Astrocyte (in vitro differentiated cells and primary cell): ENCODE data around the gene PLEKHB2. TPM values are rescaled to one million over a fixed set of nuclear protein-coding genes. Genes with fewer than 3 reads are reported as not detected.

Source experiments
- DNase-seq: peaks from one replicate; pipeline ENCODE4 v3.0.0-alpha.2; 2010; ENCODE audit warnings: low read depth
- FAIRE-seq: peaks from 2 replicates; lab custom pipeline; 2011; peaks lifted over from hg19 to GRCh38; lab: Jason Lieb, UNC
- H2AFZ ChIP-seq: 2 replicates; pipeline ENCODE4 v1.6.0; 2012; ENCODE audit warnings: low read depth, low read length, inconsistent platforms
- H3K27ac ChIP-seq: 2 replicates; pipeline ENCODE4 v1.5.1; 2011; ENCODE audit warnings: low read depth, low read length, inconsistent platforms
- H3K27me3 ChIP-seq: 2 replicates; pipeline ENCODE4 v1.6.0; 2011; ENCODE audit warnings: low read length, inconsistent platforms; ENCODE audit not compliant: insufficient read depth
- H3K36me3 ChIP-seq: 2 replicates; pipeline ENCODE4 v1.5.1; 2011; ENCODE audit warnings: low read length, inconsistent platforms; ENCODE audit not compliant: insufficient read depth
- H3K4me1 ChIP-seq: 2 replicates; pipeline ENCODE4 v1.5.1; 2011; ENCODE audit warnings: low read length, inconsistent platforms; ENCODE audit not compliant: insufficient read depth
- H3K4me2 ChIP-seq: 2 replicates; pipeline ENCODE4 v1.6.0; 2012; ENCODE audit warnings: low read length, inconsistent platforms
- H3K4me3 ChIP-seq: 2 replicates; pipeline ENCODE4 v1.5.1; 2011; ENCODE audit warnings: low read depth, mild to moderate bottlenecking, low read length, inconsistent platforms; ENCODE audit not compliant: insufficient read depth
- H3K79me2 ChIP-seq: 2 replicates; pipeline ENCODE4 v1.6.0; 2012; ENCODE audit warnings: mild to moderate bottlenecking, low read length, inconsistent platforms; ENCODE audit not compliant: insufficient read depth
- H3K9ac ChIP-seq: 2 replicates; pipeline ENCODE4 v1.6.0; 2012; ENCODE audit warnings: mild to moderate bottlenecking, low read length, inconsistent platforms
- H3K9me3 ChIP-seq: 2 replicates; pipeline ENCODE4 v1.5.1; 2012; ENCODE audit warnings: low read depth, mild to moderate bottlenecking, low read length, inconsistent platforms; ENCODE audit not compliant: insufficient read depth
- H4K20me1 ChIP-seq: 2 replicates; pipeline ENCODE4 v1.6.0; 2012; ENCODE audit warnings: low read length, inconsistent platforms; ENCODE audit not compliant: insufficient read depth
- H3K27ac Mint-ChIP-seq: one replicate; pipeline ENCODE4 v1.8.0; 2021; ENCODE audit warnings: mild to moderate bottlenecking, mixed read lengths; ENCODE audit not compliant: unreplicated experiment
- H3K27me3 Mint-ChIP-seq: one replicate; pipeline ENCODE4 v1.8.0; 2021; ENCODE audit warnings: low read depth, mixed read lengths; ENCODE audit not compliant: unreplicated experiment
- H3K36me3 Mint-ChIP-seq: one replicate; pipeline ENCODE4 v1.8.0; 2021; ENCODE audit warnings: low read depth, mixed read lengths; ENCODE audit not compliant: unreplicated experiment
- H3K4me1 Mint-ChIP-seq: one replicate; pipeline ENCODE4 v1.8.0; 2021; ENCODE audit warnings: low read depth, mixed read lengths; ENCODE audit not compliant: unreplicated experiment
- H3K4me3 Mint-ChIP-seq: one replicate; pipeline ENCODE4 v1.8.0; 2021; ENCODE audit warnings: mild to moderate bottlenecking, moderate library complexity, mixed read lengths; ENCODE audit not compliant: unreplicated experiment
- H3K9me3 Mint-ChIP-seq: one replicate; pipeline ENCODE4 v1.8.0; 2021; ENCODE audit warnings: mild to moderate bottlenecking, mixed read lengths; ENCODE audit not compliant: unreplicated experiment
- EZH2 ChIP-seq: IDR thresholded peaks from 2 replicates; pipeline ENCODE4 v1.6.1; 2012; ENCODE audit warnings: mild to moderate bottlenecking, low read length, inconsistent platforms; ENCODE audit not compliant: insufficient read depth
- total RNA-seq: library from RNA; stranded (reverse); gene quantifications from 2 replicates; pipeline ENCODE4 v1.2.1, GENCODE V29; 2021
- TF ChIP-seq, protein P1 (sequence below): IDR thresholded peaks from 2 replicates; pipeline ENCODE4 v1.5.1; 2011; ENCODE audit warnings: low read depth, mild to moderate bottlenecking, inconsistent platforms, low read length, moderate library complexity; ENCODE audit not compliant: insufficient read depth

PLEKHB2 gene
- total RNA-seq, 1 donor from 2014 or later: 100 TPM

GRCh38 chr2:131093006-131093695 lies 12.0 kb upstream of the PLEKHB2 start, which contains the start of gene FAM168B:
Gene FAM168B (minus strand): TSS chr2:131093460. CDS start chr2:131082646, 10,814 bp downstream.
- peak; percentile 81 for DNase-seq
- Histone ChIP-seq H3K27ac (peak within 1 kb of the TSS; percentile 95), H3K79me2 (peaks cover 51% of the 10 kb centered on the region), H3K36me3 (no peaks in the 10 kb centered on the region), H3K9me3 (no peaks in the 10 kb centered on the region), H3K27me3 (no peaks in the 10 kb centered on the region), H2AFZ (peak within 1 kb of the TSS; percentile 85), H3K4me2 (peak within 1 kb of the TSS; percentile 91), H4K20me1 (peaks cover 35% of the 10 kb centered on the region), H3K4me1 (peaks cover 7% of the 10 kb centered on the region), H3K4me3 (peak within 1 kb of the TSS; percentile 95), H3K9ac (peak within 1 kb of the TSS; percentile 94)
- peaks cover 3% of the 10 kb centered on the region for H3K36me3 Mint-ChIP-seq
- H3K9me3 Mint-ChIP-seq: no peaks in the 10 kb centered on the region
- no peak for TF ChIP-seq EZH2
- TF ChIP-seq, protein P1, sequence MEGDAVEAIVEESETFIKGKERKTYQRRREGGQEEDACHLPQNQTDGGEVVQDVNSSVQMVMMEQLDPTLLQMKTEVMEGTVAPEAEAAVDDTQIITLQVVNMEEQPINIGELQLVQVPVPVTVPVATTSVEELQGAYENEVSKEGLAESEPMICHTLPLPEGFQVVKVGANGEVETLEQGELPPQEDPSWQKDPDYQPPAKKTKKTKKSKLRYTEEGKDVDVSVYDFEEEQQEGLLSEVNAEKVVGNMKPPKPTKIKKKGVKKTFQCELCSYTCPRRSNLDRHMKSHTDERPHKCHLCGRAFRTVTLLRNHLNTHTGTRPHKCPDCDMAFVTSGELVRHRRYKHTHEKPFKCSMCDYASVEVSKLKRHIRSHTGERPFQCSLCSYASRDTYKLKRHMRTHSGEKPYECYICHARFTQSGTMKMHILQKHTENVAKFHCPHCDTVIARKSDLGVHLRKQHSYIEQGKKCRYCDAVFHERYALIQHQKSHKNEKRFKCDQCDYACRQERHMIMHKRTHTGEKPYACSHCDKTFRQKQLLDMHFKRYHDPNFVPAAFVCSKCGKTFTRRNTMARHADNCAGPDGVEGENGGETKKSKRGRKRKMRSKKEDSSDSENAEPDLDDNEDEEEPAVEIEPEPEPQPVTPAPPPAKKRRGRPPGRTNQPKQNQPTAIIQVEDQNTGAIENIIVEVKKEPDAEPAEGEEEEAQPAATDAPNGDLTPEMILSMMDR: no peak
- peaks cover 4% of the 10 kb centered on the region for H3K4me1 Mint-ChIP-seq
- no peak for FAIRE-seq
- H3K4me3 Mint-ChIP-seq: peak within 1 kb of the TSS; percentile 94
- no peaks in the 10 kb centered on the region for H3K27me3 Mint-ChIP-seq
- H3K27ac Mint-ChIP-seq: peak within 1 kb of the TSS; percentile 95

DNA sequence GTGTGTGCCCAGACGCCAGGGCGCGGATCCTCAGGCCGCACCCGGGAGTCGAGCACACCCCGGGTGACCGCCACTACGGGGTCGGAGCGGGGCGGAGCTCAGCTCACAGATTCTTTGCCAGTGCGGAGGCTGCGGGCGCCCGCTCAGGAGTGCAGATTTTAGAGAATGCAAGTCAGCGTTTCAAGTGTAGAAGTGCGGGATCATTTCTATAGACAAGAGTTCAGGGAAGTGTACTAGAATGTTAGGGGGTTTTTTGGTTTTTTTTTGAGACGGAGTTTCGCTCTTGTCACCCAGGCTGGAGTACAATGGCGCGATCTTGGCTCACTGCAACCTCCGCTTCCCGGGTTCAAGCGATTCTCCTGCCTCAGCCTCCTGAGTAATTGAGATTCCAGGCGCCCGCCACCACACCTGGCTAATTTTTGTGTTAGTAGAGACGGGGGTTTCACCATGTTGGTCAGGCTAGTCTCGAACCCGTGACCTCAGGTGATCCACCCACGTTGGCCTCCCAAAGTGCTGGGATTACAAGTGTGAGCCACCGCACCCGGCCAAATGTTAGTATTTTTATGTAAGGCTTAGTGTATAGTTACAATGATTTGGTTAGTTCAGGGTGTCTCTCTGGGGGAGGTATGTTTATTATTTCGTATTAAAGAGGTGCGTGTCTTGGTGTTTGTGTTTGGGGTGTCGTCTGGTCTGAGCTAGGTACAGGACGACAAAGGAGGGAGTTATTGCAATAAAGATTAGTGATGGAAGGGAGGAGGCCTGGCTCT lies 11.3 kb upstream of the PLEKHB2 start:
- H3K9me3 Mint-ChIP-seq: no peaks in the 10 kb centered on the region
- no peak for FAIRE-seq

More for the DNA sequence above, 11.3 kb upstream of the PLEKHB2 start:
- Histone ChIP-seq H4K20me1 (peaks cover 30% of the 10 kb centered on the region), H3K4me1 (peaks cover 7% of the 10 kb centered on the region), H3K27ac (peak overlapping the region; percentile 95), H3K4me3 (peak overlapping the region; percentile 95), H3K36me3 (no peaks in the 10 kb centered on the region), H3K27me3 (no peaks in the 10 kb centered on the region), H2AFZ (peak overlapping the region; percentile 6), H3K9me3 (no peaks in the 10 kb centered on the region), H3K79me2 (peaks cover 43% of the 10 kb centered on the region), H3K4me2 (peak overlapping the region; percentile 91), H3K9ac (peak overlapping the region; percentile 94)
- H3K4me1 Mint-ChIP-seq: peaks cover 4% of the 10 kb centered on the region
- TF ChIP-seq EZH2: no peak
- TF ChIP-seq, protein P1: no peak
- peak overlapping the region; percentile 95 for H3K27ac Mint-ChIP-seq
- no peaks in the 10 kb centered on the region for H3K27me3 Mint-ChIP-seq
- peak overlapping the region; percentile 94 for H3K4me3 Mint-ChIP-seq
- no peak for DNase-seq
- no peaks in the 10 kb centered on the region for H3K36me3 Mint-ChIP-seq
